ENCODE results near the gene NRSN2.

NRSN2 gene

GRCh38 chr20:400454-401275, 53.8 kb downstream of the NRSN2 start:
- DNase-seq (ENCODE audit: extremely low spot score), result no peak
- CTCF ChIA-PET, result no interaction called here
- POLR2A ChIA-PET, result no interaction called here
- TF ChIP-seq SUZ12 (IDR thresholded peaks at IDR 0.05) (no peak), ARNT (IDR thresholded peaks at IDR 0.05) (no peak), L3MBTL2 (conservative IDR thresholded peaks at IDR 0.05) (no peak), ZNF384 (IDR thresholded peaks at IDR 0.05) (no peak), LEF1 (IDR thresholded peaks at IDR 0.05; ENCODE audit: borderline replicate concordance) (no peak), BHLHE40 (IDR thresholded peaks at IDR 0.05; ENCODE audit: borderline replicate concordance) (no peak), FOXA1 (IDR thresholded peaks at IDR 0.05) (no peak), NFRKB (IDR thresholded peaks at IDR 0.05) (no peak), FOXK2 (IDR thresholded peaks at IDR 0.05) (no peak)

- DNase-seq (ENCODE audit: extremely low spot score), result no peak
- TF ChIP-seq HDGF (IDR thresholded peaks at IDR 0.05; ENCODE audit: borderline replicate concordance) (no peak), TARDBP (IDR thresholded peaks at IDR 0.05) (no peak), ARNT (IDR thresholded peaks at IDR 0.05) (no peak), FOXM1 (IDR thresholded peaks at IDR 0.05; ENCODE audit: borderline replicate concordance) (no peak), FOXK2 (IDR thresholded peaks at IDR 0.05) (no peak), NFRKB (IDR thresholded peaks at IDR 0.05) (no peak), ZNF384 (IDR thresholded peaks at IDR 0.05) (no peak), LEF1 (IDR thresholded peaks at IDR 0.05; ENCODE audit: borderline replicate concordance) (no peak), FOXA1 (IDR thresholded peaks at IDR 0.05) (no peak), SP1 (IDR thresholded peaks at IDR 0.05) (no peak), BHLHE40 (IDR thresholded peaks at IDR 0.05; ENCODE audit: borderline replicate concordance) (no peak), ELF4 (IDR thresholded peaks at IDR 0.05) (no peak), SUZ12 (IDR thresholded peaks at IDR 0.05) (no peak), PKNOX1 (IDR thresholded peaks at IDR 0.05) (no peak), CTBP1 (IDR thresholded peaks at IDR 0.05; ENCODE audit: borderline replicate concordance) (no peak)
- ChIA-PET CTCF (interaction anchor here (0.6 kb wide), 1 partner anchor 782 kb away, joined by 3 read pairs; no protein-coding TSS in a partner anchor), POLR2A (no interaction called here)
Measured at GRCh38 chr20:401682-402495, 55.0 kb downstream of the NRSN2 start.

- no peak for DNase-seq (ENCODE audit: extremely low spot score)
- ChIA-PET POLR2A (no interaction called here), CTCF (no interaction called here)
- no peak for TF ChIP-seq ARNT (IDR thresholded peaks at IDR 0.05)
- no peak for TF ChIP-seq TARDBP (IDR thresholded peaks at IDR 0.05)
Measured at GRCh38 chr20:402496-402885, 55.6 kb downstream of the NRSN2 start.

- TF ChIP-seq PKNOX1 (IDR thresholded peaks at IDR 0.05) (no peak), TARDBP (IDR thresholded peaks at IDR 0.05) (no peak), NFRKB (IDR thresholded peaks at IDR 0.05) (no peak), ARNT (IDR thresholded peaks at IDR 0.05) (no peak), ZNF384 (IDR thresholded peaks at IDR 0.05) (no peak), FOXA1 (IDR thresholded peaks at IDR 0.05) (no peak), FOXK2 (IDR thresholded peaks at IDR 0.05) (no peak), BHLHE40 (IDR thresholded peaks at IDR 0.05; ENCODE audit: borderline replicate concordance) (no peak), LEF1 (IDR thresholded peaks at IDR 0.05; ENCODE audit: borderline replicate concordance) (no peak), CTBP1 (IDR thresholded peaks at IDR 0.05; ENCODE audit: borderline replicate concordance) (no peak), SUZ12 (IDR thresholded peaks at IDR 0.05) (no peak), SP1 (IDR thresholded peaks at IDR 0.05) (no peak), ELF4 (IDR thresholded peaks at IDR 0.05) (no peak), HDGF (IDR thresholded peaks at IDR 0.05; ENCODE audit: borderline replicate concordance) (no peak), L3MBTL2 (conservative IDR thresholded peaks at IDR 0.05) (no peak), FOXM1 (IDR thresholded peaks at IDR 0.05; ENCODE audit: borderline replicate concordance) (no peak)
- POLR2A ChIA-PET, result no interaction called here
- CTCF ChIA-PET, result no interaction called here
- no peak for DNase-seq (ENCODE audit: extremely low spot score)
Measured at GRCh38 chr20:402898-403581, 56.1 kb downstream of the NRSN2 start.

- ChIA-PET POLR2A (no interaction called here), CTCF (interaction anchor here (0.6 kb wide), 1 partner anchor 72 kb away, joined by 3 read pairs; no protein-coding TSS in a partner anchor)
- no peak for TF ChIP-seq L3MBTL2 (conservative IDR thresholded peaks at IDR 0.05)
- TF ChIP-seq SP1 (IDR thresholded peaks at IDR 0.05), result no peak
- TF ChIP-seq TARDBP (IDR thresholded peaks at IDR 0.05), result no peak
- TF ChIP-seq HDGF (IDR thresholded peaks at IDR 0.05; ENCODE audit: borderline replicate concordance), result no peak
- TF ChIP-seq FOXM1 (IDR thresholded peaks at IDR 0.05; ENCODE audit: borderline replicate concordance), result no peak
- no peak for TF ChIP-seq ELF4 (IDR thresholded peaks at IDR 0.05)
- TF ChIP-seq CTBP1 (IDR thresholded peaks at IDR 0.05; ENCODE audit: borderline replicate concordance), result no peak
- no peak for TF ChIP-seq FOXK2 (IDR thresholded peaks at IDR 0.05)
- TF ChIP-seq SUZ12 (IDR thresholded peaks at IDR 0.05), result no peak
- no peak for TF ChIP-seq LEF1 (IDR thresholded peaks at IDR 0.05; ENCODE audit: borderline replicate concordance)
- TF ChIP-seq BHLHE40 (IDR thresholded peaks at IDR 0.05; ENCODE audit: borderline replicate concordance), result no peak
- TF ChIP-seq NFRKB (IDR thresholded peaks at IDR 0.05), result no peak
- no peak for TF ChIP-seq PKNOX1 (IDR thresholded peaks at IDR 0.05)
- TF ChIP-seq ZNF384 (IDR thresholded peaks at IDR 0.05), result no peak
- no peak for TF ChIP-seq ARNT (IDR thresholded peaks at IDR 0.05)
- no peak for TF ChIP-seq FOXA1 (IDR thresholded peaks at IDR 0.05)
- no peak for DNase-seq (ENCODE audit: extremely low spot score)
Measured at GRCh38 chr20:403582-403957, 56.7 kb downstream of the NRSN2 start.

All from HEK293T (cell line).